MM.1S (cell line): ENCODE measurements around the gene OR14C36.

Source experiments
- DNase-seq: peaks from one replicate; pipeline ENCODE4 v3.0.0-alpha.2; 2015
- H2AFZ ChIP-seq: fragments of 300-600 bp; sonication (generic); 2 replicates; pipeline ENCODE4 v1.6.0; 2016; ENCODE audit warnings: antibody characterized with exemption, low read length
- H3F3A ChIP-seq: fragments of 300-600 bp; sonication (generic); 2 replicates; pipeline ENCODE4 v1.6.1; 2016; ENCODE audit warnings: mild to moderate bottlenecking, antibody characterized with exemption, low read length, moderate library complexity, mixed read lengths; ENCODE audit not compliant: insufficient read depth
- H3K27ac ChIP-seq: fragments of 300-600 bp; sonication (generic); 2 replicates; pipeline ENCODE4 v1.5.1; 2016; ENCODE audit warnings: mild to moderate bottlenecking, low read length
- H3K27me3 ChIP-seq: fragments of 300-600 bp; sonication (generic); replicated peaks from 2 replicates; pipeline ENCODE4 v1.6.0; 2016; ENCODE audit warnings: low read length; ENCODE audit not compliant: insufficient read depth
- H3K36me3 ChIP-seq: fragments of 300-600 bp; sonication (generic); replicated peaks from 2 replicates; pipeline ENCODE4 v1.6.1; 2016; ENCODE audit warnings: mild to moderate bottlenecking, low read length, mixed read lengths; ENCODE audit not compliant: insufficient read depth
- H3K4me1 ChIP-seq: fragments of 300-600 bp; sonication (generic); 2 replicates; pipeline ENCODE4 v1.6.1; 2016; ENCODE audit warnings: low read length, mixed read lengths
- H3K4me2 ChIP-seq: fragments of 300-600 bp; sonication (generic); 2 replicates; pipeline ENCODE4 v1.6.0; 2016; ENCODE audit warnings: low read depth, low read length
- H3K4me3 ChIP-seq: fragments of 300-600 bp; sonication (generic); 2 replicates; pipeline ENCODE4 v1.5.1; 2016; ENCODE audit warnings: low read length, mixed read lengths
- H3K79me2 ChIP-seq: fragments of 300-600 bp; sonication (generic); 2 replicates; pipeline ENCODE4 v1.6.1; 2016; ENCODE audit warnings: mixed run types, low read length, mixed read lengths
- H3K9ac ChIP-seq: fragments of 300-600 bp; sonication (generic); 2 replicates; pipeline ENCODE4 v1.6.1; 2016; ENCODE audit warnings: low read length, mixed read lengths
- H3K9me2 ChIP-seq: fragments of 300-600 bp; sonication (generic); replicated peaks from 2 replicates; pipeline ENCODE4 v1.6.1; 2016; ENCODE audit warnings: mild to moderate bottlenecking, low read length, mixed read lengths; ENCODE audit not compliant: insufficient read depth
- H3K9me3 ChIP-seq: fragments of 300-600 bp; sonication (generic); replicated peaks from 2 replicates; pipeline ENCODE4 v1.6.1; 2016; ENCODE audit warnings: mild to moderate bottlenecking, low read length, mixed read lengths; ENCODE audit not compliant: insufficient read depth
- H4K20me1 ChIP-seq: fragments of 300-600 bp; sonication (generic); 2 replicates; pipeline ENCODE4 v1.6.1; 2016; ENCODE audit warnings: mild to moderate bottlenecking, low read length, moderate library complexity, mixed read lengths; ENCODE audit not compliant: insufficient read depth
- CTCF ChIP-seq: fragments of 300-600 bp; sonication (generic); IDR thresholded peaks from 2 replicates; pipeline ENCODE4 v1.5.1; 2016; ENCODE audit warnings: antibody characterized with exemption, low read length, mixed read lengths
- EZH2 ChIP-seq: fragments of 300-600 bp; sonication (generic); optimal IDR thresholded peaks from 2 replicates; pipeline ENCODE3; 2017; ENCODE audit warnings: low read depth, mild to moderate bottlenecking, antibody characterized with exemption, low read length, mixed read lengths
- EZH2phosphoT487 ChIP-seq: fragments of 300-600 bp; sonication (generic); IDR thresholded peaks from 2 replicates; pipeline ENCODE4 v1.6.1; 2018; ENCODE audit warnings: antibody characterized with exemption, low read length

Gene OR14C36

GRCh38 chr1:248376916-248377315 is 28.3 kb downstream of the OR14C36 start:
- no peak overlapping the region for H3K27ac ChIP-seq
- H3K4me2 ChIP-seq, result no peak overlapping the region
- no peaks in the 10 kb centered on the region for H3K27me3 ChIP-seq
- H3K36me3 ChIP-seq, result no peaks in the 10 kb centered on the region
- no peaks in the 10 kb centered on the region for H3K9me2 ChIP-seq
- H3K79me2 ChIP-seq, result no peaks in the 10 kb centered on the region
- no peak overlapping the region for H3K4me3 ChIP-seq
- no peaks in the 10 kb centered on the region for H3K4me1 ChIP-seq
- no peak for TF ChIP-seq EZH2phosphoT487
- TF ChIP-seq CTCF, result no peak
- no peak for TF ChIP-seq EZH2
- no peak overlapping the region for H3K9ac ChIP-seq
- no peak for DNase-seq
- H2AFZ ChIP-seq, result no peak overlapping the region
- H3K9me3 ChIP-seq, result no peaks in the 10 kb centered on the region
- no peaks in the 10 kb centered on the region for H4K20me1 ChIP-seq
- H3F3A ChIP-seq, result no peaks in the 10 kb centered on the region

DNA sequence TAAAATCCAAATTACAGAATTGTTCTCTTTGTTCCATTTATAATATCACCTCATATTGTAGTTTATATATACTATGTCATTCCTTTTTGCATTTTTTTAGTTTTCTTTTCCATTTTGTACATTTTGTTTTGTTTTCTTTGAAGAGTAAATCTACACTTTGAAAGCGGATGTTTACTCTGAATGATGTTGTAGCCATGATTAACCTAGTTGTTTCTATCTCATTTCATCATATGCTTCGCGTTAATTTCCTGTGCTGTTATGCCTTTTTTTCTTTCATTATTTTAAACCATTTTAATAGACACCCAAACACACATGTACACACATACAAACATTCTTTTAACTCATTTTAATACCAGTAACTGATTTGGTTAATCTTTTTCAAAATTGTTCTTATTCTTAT is 32.3 kb downstream of the OR14C36 start:
- H4K20me1 ChIP-seq, result no peaks in the 10 kb centered on the region
- H3K36me3 ChIP-seq, result no peaks in the 10 kb centered on the region
- no peaks in the 10 kb centered on the region for H3K27me3 ChIP-seq
- H3K27ac ChIP-seq, result no peak overlapping the region
- H3K4me3 ChIP-seq, result no peak overlapping the region
- H3K4me2 ChIP-seq, result no peak overlapping the region
- H3K9me3 ChIP-seq, result no peaks in the 10 kb centered on the region
- H3K4me1 ChIP-seq, result no peaks in the 10 kb centered on the region
- no peaks in the 10 kb centered on the region for H3K9me2 ChIP-seq
- no peaks in the 10 kb centered on the region for H3F3A ChIP-seq
- no peaks in the 10 kb centered on the region for H3K79me2 ChIP-seq
- no peak overlapping the region for H3K9ac ChIP-seq
- H2AFZ ChIP-seq, result no peak overlapping the region
- DNase-seq, result no peak
- TF ChIP-seq EZH2, result no peak
- no peak for TF ChIP-seq EZH2phosphoT487
- no peak for TF ChIP-seq CTCF

DNA sequence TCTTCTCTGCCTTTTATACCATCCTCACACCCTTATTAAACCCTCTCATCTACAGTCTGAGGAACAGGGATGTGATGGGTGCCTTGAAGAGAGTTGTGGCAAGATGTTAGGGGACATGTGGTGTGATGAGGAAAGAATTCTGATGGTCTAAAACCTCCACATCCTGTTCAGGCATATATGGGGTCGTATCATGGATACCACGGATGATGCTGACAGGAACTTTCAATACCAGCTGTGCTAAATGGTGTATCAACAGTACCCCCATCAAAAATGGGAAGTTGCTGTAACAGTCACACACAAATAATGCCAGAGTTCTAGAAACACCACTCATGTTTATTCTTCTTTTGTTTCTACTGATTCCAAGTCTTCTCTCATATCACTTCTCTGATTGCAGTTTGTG is 39.9 kb downstream of the OR14C36 start:
- H3K36me3 ChIP-seq, result no peaks in the 10 kb centered on the region
- no peak for TF ChIP-seq EZH2
- no peak for TF ChIP-seq CTCF
- TF ChIP-seq EZH2phosphoT487, result no peak
- no peak overlapping the region for H3K4me2 ChIP-seq
- H3K9me2 ChIP-seq, result no peaks in the 10 kb centered on the region
- no peaks in the 10 kb centered on the region for H3F3A ChIP-seq
- H3K27me3 ChIP-seq, result no peaks in the 10 kb centered on the region
- no peaks in the 10 kb centered on the region for H3K79me2 ChIP-seq
- H2AFZ ChIP-seq, result no peak overlapping the region
- H3K27ac ChIP-seq, result no peak overlapping the region
- no peak overlapping the region for H3K4me3 ChIP-seq
- H3K4me1 ChIP-seq, result no peaks in the 10 kb centered on the region
- no peaks in the 10 kb centered on the region for H3K9me3 ChIP-seq
- H3K9ac ChIP-seq, result no peak overlapping the region
- no peaks in the 10 kb centered on the region for H4K20me1 ChIP-seq
- DNase-seq, result no peak

GRCh38 chr1:248393050-248393449 is 44.5 kb downstream of the OR14C36 start:
- H3K27me3 ChIP-seq, result no peaks in the 10 kb centered on the region
- no peak for TF ChIP-seq EZH2
- no peak for TF ChIP-seq EZH2phosphoT487
- TF ChIP-seq CTCF, result no peak
- no peaks in the 10 kb centered on the region for H3K79me2 ChIP-seq
- H3F3A ChIP-seq, result no peaks in the 10 kb centered on the region
- H4K20me1 ChIP-seq, result no peaks in the 10 kb centered on the region
- no peak for DNase-seq
- no peaks in the 10 kb centered on the region for H3K9me3 ChIP-seq
- H3K4me2 ChIP-seq, result no peak overlapping the region
- no peaks in the 10 kb centered on the region for H3K9me2 ChIP-seq
- no peak overlapping the region for H3K4me3 ChIP-seq
- H3K4me1 ChIP-seq, result no peaks in the 10 kb centered on the region
- H3K27ac ChIP-seq, result no peak overlapping the region
- H3K36me3 ChIP-seq, result no peaks in the 10 kb centered on the region
- H2AFZ ChIP-seq, result no peak overlapping the region
- H3K9ac ChIP-seq, result no peak overlapping the region
